ENCODE results near the gene UPB1.

GRCh38 chr22:24566899-24567511 lies 71.9 kb downstream of the UPB1 start:
- TF ChIP-seq POLR2A (IDR thresholded peaks at IDR 0.05) (no peak), CTCF (IDR thresholded peaks at IDR 0.05) (no peak)

Data from breast epithelium (tissue), 3 donors.